Skeletal muscle cell (primary cell): ENCODE results near the gene FOLR3.
A peak's percentile ranks its signal among the peaks of the same experiment; 100 is the strongest.
"Not testable (repeated sequence)": the region's sequence is repeated elsewhere in the genome, so short reads cannot be mapped to it uniquely, and the experiment has no call there.

Experiments used
- DNase-seq: peaks from one replicate; pipeline ENCODE4 v3.0.0-alpha.2; 2010; ENCODE audit warnings: low read depth
- H3K4me3 ChIP-seq: 2 replicates; pipeline ENCODE4 v1.5.1; 2011; ENCODE audit warnings: low read depth, mild to moderate bottlenecking, control low read depth, low read length, moderate library complexity

Gene FOLR3

GRCh38 chr11:72135473-72135872 lies at the start of gene FOLR3:
Gene FOLR3 (plus strand): TSS chr11:72135725. CDS start chr11:72135953, 228 bp downstream.
- not testable (repeated sequence) for DNase-seq, H3K4me3 ChIP-seq

GRCh38 chr11:72088076-72088808 lies 47.3 kb upstream of the FOLR3 start:
- no peak overlapping the region for H3K4me3 ChIP-seq
- no peak for DNase-seq

GRCh38 chr11:72091292-72091691 lies 44.2 kb upstream of the FOLR3 start:
- H3K4me3 ChIP-seq = no peak overlapping the region
- no peak for DNase-seq

- DNase-seq = no peak
- no peak overlapping the region for H3K4me3 ChIP-seq
Observed at GRCh38 chr11:72098741-72099140, 36.8 kb upstream of the FOLR3 start.

GRCh38 chr11:72100009-72100408 lies 35.5 kb upstream of the FOLR3 start:
- H3K4me3 ChIP-seq = no peak overlapping the region
- no peak for DNase-seq

GRCh38 chr11:72100462-72100861 lies 35.1 kb upstream of the FOLR3 start:
- H3K4me3 ChIP-seq = no peak overlapping the region
- DNase-seq = no peak

GRCh38 chr11:72102162-72102561 lies 33.4 kb upstream of the FOLR3 start:
- no peak for DNase-seq
- peak overlapping the region; percentile 92 for H3K4me3 ChIP-seq

GRCh38 chr11:72102631-72102945 lies 32.9 kb upstream of the FOLR3 start:
- peak overlapping the region; percentile 92 for H3K4me3 ChIP-seq
- DNase-seq = no peak

GRCh38 chr11:72102946-72103753 lies 32.4 kb upstream of the FOLR3 start, which contains the start of gene LAMTOR1:
Gene LAMTOR1 (minus strand): TSS chr11:72103297. CDS start chr11:72103224, 73 bp downstream.
- peak; percentile 98 for DNase-seq
- peak within 1 kb of the TSS; percentile 92 for H3K4me3 ChIP-seq

- no peak for DNase-seq
Observed at GRCh38 chr11:72103754-72104167, 31.8 kb upstream of the FOLR3 start.

GRCh38 chr11:72105888-72106287 lies 29.6 kb upstream of the FOLR3 start, which contains the start of gene TOMT:
Gene TOMT (plus strand): TSS chr11:72105924. CDS start chr11:72105952, 28 bp downstream.
- no peak for DNase-seq
- no peak within 1 kb of the TSS for H3K4me3 ChIP-seq

More at GRCh38 chr11:72103754-72104167, 31.8 kb upstream of the FOLR3 start:
- H3K4me3 ChIP-seq = peak overlapping the region; percentile 37

GRCh38 chr11:72111300-72112142 lies 24.0 kb upstream of the FOLR3 start:
- H3K4me3 ChIP-seq = peak overlapping the region; percentile 62
- no peak for DNase-seq

GRCh38 chr11:72112143-72112977 lies 23.2 kb upstream of the FOLR3 start, which contains the start of gene ANAPC15:
Gene ANAPC15 (minus strand): TSS chr11:72112695. CDS start chr11:72111276, 1,419 bp downstream.
- H3K4me3 ChIP-seq = peak within 1 kb of the TSS; percentile 62
- DNase-seq = peak; percentile 97

- no peak for DNase-seq
- H3K4me3 ChIP-seq = peak overlapping the region; percentile 62
Observed at GRCh38 chr11:72112978-72113808, 22.3 kb upstream of the FOLR3 start.

GRCh38 chr11:72114570-72114969 lies 21.0 kb upstream of the FOLR3 start:
- DNase-seq = no peak
- H3K4me3 ChIP-seq = no peak overlapping the region

- no peak for DNase-seq
- H3K4me3 ChIP-seq = no peak overlapping the region
Observed at GRCh38 chr11:72116019-72116755, 19.3 kb upstream of the FOLR3 start.

- no peak overlapping the region for H3K4me3 ChIP-seq
- DNase-seq = no peak
Observed at GRCh38 chr11:72119198-72119597, 16.3 kb upstream of the FOLR3 start.
